Vagina (tissue), 2 donors: ENCODE results near the gene TOMM40L. TPM values are rescaled to one million over a fixed set of nuclear protein-coding genes. Genes with fewer than 3 reads are reported as not detected.

Experiments
- DNase-seq, 2 donors: peaks; one replicate each; pipeline ENCODE4 v3.0.0-alpha.2; 2017; ENCODE audit errors: extremely low spot score in 2 of 2
- H3K27ac ChIP-seq: fragments of 200-600 bp; sonication (generic); one replicate; pipeline ENCODE4 v1.5.1; 2019
- H3K27me3 ChIP-seq: fragments of 200-600 bp; sonication (generic); one replicate; pipeline ENCODE4 v1.5.1; 2019
- H3K36me3 ChIP-seq, 2 donors: fragments of 200-600 bp; sonication (generic); one replicate each; pipeline ENCODE4 v1.5.1; 2017 to 2019
- H3K4me1 ChIP-seq: fragments of 200-600 bp; sonication (generic); one replicate; pipeline ENCODE4 v1.5.1; 2019
- H3K4me3 ChIP-seq, 2 donors: fragments of 200-600 bp; sonication (generic); 1 replicate in 1 of 2; 2 replicates in 1 of 2; pipeline ENCODE4 v1.5.1; 2016 to 2019
- H3K9me3 ChIP-seq: fragments of 200-600 bp; sonication (generic); one replicate; pipeline ENCODE4 v1.5.1; 2019
- POLR2A ChIP-seq, 2 donors: fragments of 450-650 bp; IDR thresholded peaks; one replicate each; pipeline ENCODE4 v1.6.1; 2017; ENCODE audit warnings: antibody characterized with exemption in 2 of 2, mild to moderate bottlenecking in 2 of 2, moderate library complexity in 2 of 2
- POLR2AphosphoS5 ChIP-seq, 2 donors: sonication (generic); formaldehyde crosslinking; IDR thresholded peaks; one replicate each; pipeline ENCODE4 v1.9.0; 2017; ENCODE audit warnings: antibody characterized with exemption in 2 of 2, mild to moderate bottlenecking in 2 of 2, low read depth in 1 of 2; ENCODE audit not compliant: insufficient read depth in 1 of 2
- intact Hi-C: fragments of 100-400 bp; cut with DNase I; formaldehyde crosslinking; loops from one replicate; pipeline ENCODE4 v1.15.1; 2023
- microRNA-seq: library from miRNA; unstranded; fragments of <30 nt; microRNA quantifications from one replicate; pipeline ENCODE4, GENCODE V29; 2017; ENCODE audit warnings: borderline number of aligned reads, borderline replicate concordance
- total RNA-seq: library from RNA; depleted of rRNA; stranded (reverse); fragments of >200 nt; gene quantifications from one replicate; pipeline ENCODE4 v1.2.3, GENCODE V29; 2016
- TF ChIP-seq, protein P1 (sequence below), 3 experiments: fragments of 450-650 bp in 2 of 3; fragments of 200-600 bp in 1 of 3; sonication (generic) in 1 of 3; IDR thresholded peaks; one replicate each; pipeline ENCODE4 v1.5.1; 2017 to 2019; ENCODE audit warnings: antibody characterized with exemption in 3 of 3, mild to moderate bottlenecking in 2 of 3, moderate library complexity in 2 of 3

The TOMM40L gene
- total RNA-seq, 1 donor from 2014 or later: 15.0 TPM

DNA sequence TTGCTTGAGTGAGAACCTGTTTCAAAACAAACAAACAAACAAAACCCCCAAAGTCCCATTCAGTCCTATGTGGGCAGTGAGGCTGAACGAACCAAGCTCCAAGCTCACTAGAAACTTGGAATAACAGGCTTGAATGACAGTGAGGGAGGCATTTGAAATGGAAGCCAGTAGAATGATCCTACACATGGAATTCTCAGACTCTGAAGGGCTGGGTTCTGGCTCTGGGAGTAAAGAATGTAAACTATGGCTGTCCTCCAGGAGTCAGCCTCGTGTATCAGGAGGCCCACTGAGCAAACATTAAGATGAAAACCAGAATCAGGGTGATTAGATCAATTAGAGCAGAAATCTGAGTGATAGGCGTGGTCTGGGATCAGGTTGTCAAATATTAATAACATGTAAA, 47.5 kb downstream of the TOMM40L start:
- DNase-seq: no peak
- H3K27me3 ChIP-seq: no peaks in the 10 kb centered on the region
- H3K36me3 ChIP-seq: no peaks in the 10 kb centered on the region
- no peak overlapping the region for H3K4me3 ChIP-seq
- no peaks in the 10 kb centered on the region for H3K9me3 ChIP-seq
- intact Hi-C loops: no loop called here
- TF ChIP-seq, protein P1, sequence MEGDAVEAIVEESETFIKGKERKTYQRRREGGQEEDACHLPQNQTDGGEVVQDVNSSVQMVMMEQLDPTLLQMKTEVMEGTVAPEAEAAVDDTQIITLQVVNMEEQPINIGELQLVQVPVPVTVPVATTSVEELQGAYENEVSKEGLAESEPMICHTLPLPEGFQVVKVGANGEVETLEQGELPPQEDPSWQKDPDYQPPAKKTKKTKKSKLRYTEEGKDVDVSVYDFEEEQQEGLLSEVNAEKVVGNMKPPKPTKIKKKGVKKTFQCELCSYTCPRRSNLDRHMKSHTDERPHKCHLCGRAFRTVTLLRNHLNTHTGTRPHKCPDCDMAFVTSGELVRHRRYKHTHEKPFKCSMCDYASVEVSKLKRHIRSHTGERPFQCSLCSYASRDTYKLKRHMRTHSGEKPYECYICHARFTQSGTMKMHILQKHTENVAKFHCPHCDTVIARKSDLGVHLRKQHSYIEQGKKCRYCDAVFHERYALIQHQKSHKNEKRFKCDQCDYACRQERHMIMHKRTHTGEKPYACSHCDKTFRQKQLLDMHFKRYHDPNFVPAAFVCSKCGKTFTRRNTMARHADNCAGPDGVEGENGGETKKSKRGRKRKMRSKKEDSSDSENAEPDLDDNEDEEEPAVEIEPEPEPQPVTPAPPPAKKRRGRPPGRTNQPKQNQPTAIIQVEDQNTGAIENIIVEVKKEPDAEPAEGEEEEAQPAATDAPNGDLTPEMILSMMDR (IDR thresholded peaks at IDR 0.05): no peak
- H3K4me1 ChIP-seq: no peaks in the 10 kb centered on the region
- H3K27ac ChIP-seq: no peak overlapping the region

DNA sequence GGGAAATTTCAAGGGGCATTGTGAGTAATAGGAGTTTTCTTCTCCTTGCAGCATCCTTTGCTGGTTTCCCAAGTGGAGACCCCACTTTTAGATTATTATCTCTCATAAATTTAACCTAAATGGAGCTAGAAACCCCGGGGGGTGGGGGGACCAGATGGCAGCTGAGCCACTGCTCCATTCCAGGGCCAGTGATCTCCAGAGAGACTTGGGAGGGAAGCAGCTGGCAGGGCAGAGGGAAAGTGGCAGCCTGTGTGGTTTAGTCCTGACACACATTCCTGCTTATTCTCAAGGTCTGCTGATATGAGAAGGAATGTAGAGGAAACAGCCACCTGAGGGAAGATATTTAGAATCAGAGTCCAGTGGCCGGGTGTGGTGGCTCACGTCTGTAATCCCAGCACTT, 49.0 kb downstream of the TOMM40L start:
- intact Hi-C loops: no loop called here
- Histone ChIP-seq H3K4me3 (no peak overlapping the region), H3K27me3 (no peaks in the 10 kb centered on the region), H3K9me3 (no peaks in the 10 kb centered on the region), H3K4me1 (no peaks in the 10 kb centered on the region), H3K36me3 (no peaks in the 10 kb centered on the region), H3K27ac (no peak overlapping the region)
- no peak for DNase-seq
- TF ChIP-seq POLR2A (IDR thresholded peaks at IDR 0.05): no peak
- TF ChIP-seq, protein P1 (IDR thresholded peaks at IDR 0.05): no peak
- TF ChIP-seq POLR2AphosphoS5 (IDR thresholded peaks at IDR 0.05; ENCODE audit: insufficient read depth in 1 of 2, low read depth in 1 of 2): no peak

Small RNAs within 50 kb of the gene (microRNA-seq; reads per million reads assigned to microRNA genes)
- gene MIR5187: not detected

Other genes starting within 250 kb of the TOMM40L start
- gene F11R, start 204.9 kb upstream of the TOMM40L start, total RNA-seq: 178 TPM
- 44.7 TPM for gene TSTD1, start 187.1 kb upstream of the TOMM40L start, total RNA-seq
- gene USF1, start 180.1 kb upstream of the TOMM40L start, total RNA-seq: 39.0 TPM
- 14.5 TPM for gene ARHGAP30, start 156.2 kb upstream of the TOMM40L start, total RNA-seq
- 42.7 TPM for gene NECTIN4, start 136.5 kb upstream of the TOMM40L start, total RNA-seq
- 9.3 TPM for gene KLHDC9, start 127.7 kb upstream of the TOMM40L start, total RNA-seq
- 47.1 TPM for gene PFDN2, start 108.0 kb upstream of the TOMM40L start, total RNA-seq
- 31.7 TPM for gene NIT1, start 108.0 kb upstream of the TOMM40L start, total RNA-seq
- 42.0 TPM for gene DEDD, start 93.4 kb upstream of the TOMM40L start, total RNA-seq
- gene UFC1, start 72.1 kb upstream of the TOMM40L start, total RNA-seq: 61.1 TPM
- 19.4 TPM for gene USP21, start 66.6 kb upstream of the TOMM40L start, total RNA-seq
- gene PPOX, start 59.6 kb upstream of the TOMM40L start, total RNA-seq: 16.7 TPM
- 16.2 TPM for gene B4GALT3, start 48.6 kb upstream of the TOMM40L start, total RNA-seq
- 78.3 TPM for gene ADAMTS4, start 27.0 kb upstream of the TOMM40L start, total RNA-seq
- 104 TPM for gene NDUFS2, start 23.7 kb upstream of the TOMM40L start, total RNA-seq
- gene FCER1G, start 10.8 kb upstream of the TOMM40L start, total RNA-seq: 64.8 TPM
- gene APOA2, start 2.4 kb upstream of the TOMM40L start, total RNA-seq: not detected
- not detected for gene NR1I3, start 12.1 kb downstream of the TOMM40L start, total RNA-seq
- gene PCP4L1, start 32.7 kb downstream of the TOMM40L start, total RNA-seq: 3.7 TPM
- gene MPZ, start 83.9 kb downstream of the TOMM40L start, total RNA-seq: 3.7 TPM
- gene SDHC, start 88.3 kb downstream of the TOMM40L start, total RNA-seq: 44.9 TPM
- gene CFAP126, start 141.8 kb downstream of the TOMM40L start, total RNA-seq: not detected